ENCODE results near the gene MIR17HG. TPM values are rescaled to one million over a fixed set of nuclear protein-coding genes. Genes with fewer than 3 reads are reported as not detected.

Gene MIR17HG
- total RNA-seq, 1 donor from 2014 or later, result 3.3 TPM

DNA sequence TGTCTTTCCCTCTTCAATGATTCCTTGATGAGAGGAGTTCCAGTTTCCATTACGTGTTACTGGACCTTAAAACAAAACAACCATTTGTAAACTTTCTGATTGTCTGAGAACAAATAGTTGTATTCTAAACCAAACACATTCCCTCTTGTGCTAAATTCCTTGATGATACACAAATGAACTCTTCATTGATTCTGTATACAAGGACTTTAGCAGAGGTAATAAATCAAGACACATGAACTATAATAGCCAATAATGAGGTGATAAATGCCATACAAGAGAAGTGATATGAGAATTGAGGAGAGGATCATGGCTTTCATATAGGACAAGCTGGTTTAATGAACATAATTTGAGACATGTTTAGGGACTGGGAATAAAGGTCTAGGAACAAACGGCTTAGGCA lies 37.4 kb downstream of the MIR17HG start:
- no peaks in the 10 kb centered on the region for H3K4me1 ChIP-seq
- H3K4me3 ChIP-seq, result no peak overlapping the region
- no peaks in the 10 kb centered on the region for H3K27me3 ChIP-seq
- H3K9me3 ChIP-seq, result no peaks in the 10 kb centered on the region
- no peak overlapping the region for H3K27ac ChIP-seq
- intact Hi-C loops (cut with DNase I), result no loop called here
- no peaks in the 10 kb centered on the region for H3K36me3 ChIP-seq
- no peak for TF ChIP-seq CTCF (IDR thresholded peaks at IDR 0.05)
- ATAC-seq, result no peak
- no peak for DNase-seq

DNA sequence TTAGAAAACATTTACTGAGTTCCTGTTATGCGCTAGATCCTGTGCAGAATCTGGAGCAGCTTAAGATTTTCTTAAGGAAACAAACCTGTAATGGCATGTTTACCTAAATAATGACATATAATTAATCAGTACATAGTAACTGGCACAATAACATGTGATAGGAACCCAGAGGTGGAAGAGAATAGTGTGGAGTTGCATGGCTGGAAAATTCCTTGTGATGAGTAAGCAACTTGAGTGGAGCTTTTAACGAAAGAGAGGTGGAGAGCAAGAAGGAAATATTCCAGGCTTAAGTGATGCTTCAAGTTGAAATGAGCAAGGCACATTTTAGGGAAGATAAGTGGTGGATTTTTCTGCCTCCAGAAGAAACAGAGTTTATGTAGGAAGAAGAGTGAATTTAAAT lies 41.7 kb downstream of the MIR17HG start:
- H3K4me1 ChIP-seq, result no peaks in the 10 kb centered on the region
- no peak overlapping the region for H3K4me3 ChIP-seq
- peaks cover 20% of the 10 kb centered on the region for H3K27me3 ChIP-seq
- no peaks in the 10 kb centered on the region for H3K36me3 ChIP-seq
- no peaks in the 10 kb centered on the region for H3K9me3 ChIP-seq
- no peak for TF ChIP-seq CTCF (IDR thresholded peaks at IDR 0.05)
- intact Hi-C loops (cut with DNase I), result no loop called here
- ATAC-seq, result peak; percentile 72
- DNase-seq, result no peak
- no peak overlapping the region for H3K27ac ChIP-seq

- ATAC-seq, result no peak
- intact Hi-C loops (cut with DNase I), result no loop called here
These were observed 50.1 kb downstream of the MIR17HG start for GRCh38 chr13:91397595-91397994.

GRCh38 chr13:91398413-91399188 lies 51.1 kb downstream of the MIR17HG start, which contains the start of gene GPC5:
GPC5 (plus strand) TSS chr13:91398621.
- Histone ChIP-seq H3K4me3 (peak within 1 kb of the TSS; percentile 54), H3K36me3 (no peaks in the 10 kb centered on the region), H3K9me3 (no peaks in the 10 kb centered on the region), H3K4me1 (peaks cover 11% of the 10 kb centered on the region), H3K27me3 (peaks cover 44% of the 10 kb centered on the region), H3K27ac (no peak within 1 kb of the TSS)
- DNase-seq, result peak; percentile 91
- no peak for TF ChIP-seq CTCF (IDR thresholded peaks at IDR 0.05)
- peak; percentile 99 for ATAC-seq
- intact Hi-C loops (cut with DNase I), result no loop called here

More at GRCh38 chr13:91397595-91397994, 50.1 kb downstream of the MIR17HG start:
- Histone ChIP-seq H3K36me3 (no peaks in the 10 kb centered on the region), H3K27ac (no peak overlapping the region), H3K9me3 (no peaks in the 10 kb centered on the region), H3K4me1 (peaks cover 11% of the 10 kb centered on the region), H3K4me3 (no peak overlapping the region), H3K27me3 (peaks cover 50% of the 10 kb centered on the region)
- no peak for DNase-seq
- no peak for TF ChIP-seq CTCF (IDR thresholded peaks at IDR 0.05)

- ATAC-seq (peak; percentile 19), DNase-seq (no peak)
- no peak for TF ChIP-seq CTCF (IDR thresholded peaks at IDR 0.05)
- Histone ChIP-seq H3K27me3 (peaks cover 44% of the 10 kb centered on the region), H3K4me1 (peaks cover 11% of the 10 kb centered on the region), H3K27ac (no peak overlapping the region), H3K4me3 (peak overlapping the region; percentile 54), H3K9me3 (no peaks in the 10 kb centered on the region), H3K36me3 (no peaks in the 10 kb centered on the region)
- intact Hi-C loops (cut with DNase I), result no loop called here
These were observed 51.9 kb downstream of the MIR17HG start for GRCh38 chr13:91399189-91400062.

All from upper lobe of right lung (tissue), 1 donor.